ENCODE results near the gene TMEM132D. TPM values are rescaled to one million over a fixed set of nuclear protein-coding genes. Genes with fewer than 3 reads are reported as not detected.

The TMEM132D gene
- total RNA-seq, 1 donor from 2014 or later: not detected

- no peak for DNase-seq
Measured at GRCh38 chr12:129160282-129160681, 743.5 kb downstream of the TMEM132D start.

GRCh38 chr12:129152351-129153104 is 751.3 kb downstream of the TMEM132D start:
- no peak for DNase-seq

GRCh38 chr12:129150721-129151120 is 753.1 kb downstream of the TMEM132D start:
- DNase-seq: no peak

GRCh38 chr12:129145381-129145780 is 758.4 kb downstream of the TMEM132D start:
- DNase-seq: no peak

GRCh38 chr12:129138776-129139175 is 765.0 kb downstream of the TMEM132D start:
- no peak for DNase-seq

- DNase-seq: no peak
Measured at GRCh38 chr12:129136694-129137325, 767.0 kb downstream of the TMEM132D start.

GRCh38 chr12:129127771-129128170 is 776.1 kb downstream of the TMEM132D start:
- no peak for DNase-seq

- no peak for DNase-seq
Measured at GRCh38 chr12:129127211-129127610, 776.6 kb downstream of the TMEM132D start.

- DNase-seq: no peak
Measured at GRCh38 chr12:129119537-129119936, 784.3 kb downstream of the TMEM132D start.

- DNase-seq: no peak
Measured at GRCh38 chr12:129115558-129115957, 788.3 kb downstream of the TMEM132D start.

- DNase-seq: no peak
Measured at GRCh38 chr12:129110575-129110974, 793.2 kb downstream of the TMEM132D start.

- no peak for DNase-seq
Measured at GRCh38 chr12:129109174-129110001, 794.4 kb downstream of the TMEM132D start.

GRCh38 chr12:129106772-129107171 is 797.1 kb downstream of the TMEM132D start:
- no peak for DNase-seq

- no peak for DNase-seq
Measured at GRCh38 chr12:129103231-129103630, 800.6 kb downstream of the TMEM132D start.

- DNase-seq: no peak
Measured at GRCh38 chr12:129102233-129102632, 801.6 kb downstream of the TMEM132D start.

- DNase-seq: no peak
Measured at GRCh38 chr12:129101816-129102215, 802.0 kb downstream of the TMEM132D start.

GRCh38 chr12:129101404-129101803 is 802.4 kb downstream of the TMEM132D start:
- no peak for DNase-seq

- DNase-seq: no peak
Measured at GRCh38 chr12:129097451-129097850, 806.4 kb downstream of the TMEM132D start.

GRCh38 chr12:129096968-129097367 is 806.9 kb downstream of the TMEM132D start:
- no peak for DNase-seq

- no peak for DNase-seq
Measured at GRCh38 chr12:129096184-129096583, 807.6 kb downstream of the TMEM132D start.

GRCh38 chr12:129089576-129089975 is 814.2 kb downstream of the TMEM132D start:
- DNase-seq: no peak

- no peak for DNase-seq
Measured at GRCh38 chr12:129084875-129085826, 818.7 kb downstream of the TMEM132D start.
